IMR-90 (cell line): Measurements from ENCODE around the gene GLS. TPM values are rescaled to one million over a fixed set of nuclear protein-coding genes. Genes with fewer than 3 reads are reported as not detected.
A peak's percentile ranks its signal among the peaks of the same experiment; 100 is the strongest.

Experiments
- ATAC-seq: fragments of 200-7000 bp; cut with Tn5 transposase; 2 replicates; pipeline ENCODE4 v1.9.1; 2020; ENCODE audit warnings: low read depth, mild to moderate bottlenecking, moderate library complexity
- BruUV-seq: library from RNA; stranded (reverse); fragments of 400-500 nt; replicated peaks from 2 replicates; lab custom pipeline; 2021; lab: Mats Ljungman, UMichigan
- CTCF ChIA-PET: fragments of 300-600 bp; formaldehyde crosslinking; extraction: SDS; loops from one replicate; lab custom pipeline; 2021; ENCODE audit warnings: antibody characterized with exemption; lab: Yijun Ruan, JAX
- POLR2A ChIA-PET: fragments of 300-600 bp; sonication (Branson Sonifier 250); formaldehyde crosslinking; loops from one replicate; lab custom pipeline; 2022; ENCODE audit warnings: antibody characterized with exemption; ENCODE audit not compliant: unreplicated experiment; lab: Charles Lee
- DNase-seq: peaks from one replicate; pipeline ENCODE4 v3.0.0; 2013
- H2AFZ ChIP-seq: replicated peaks from 2 replicates; pipeline ENCODE3; 2013; ENCODE audit warnings: low read length, mild to moderate bottlenecking; ENCODE audit not compliant: poor library complexity
- H2AK5ac ChIP-seq: 2 replicates; pipeline ENCODE4 v1.6.1; 2013; ENCODE audit warnings: low read depth, low read length, inconsistent platforms
- H2AK9ac ChIP-seq: replicated peaks from 2 replicates; pipeline ENCODE3; 2013; ENCODE audit warnings: mild to moderate bottlenecking, low read depth, low read length, moderate library complexity; ENCODE audit not compliant: poor library complexity
- H2BK120ac ChIP-seq: 2 replicates; pipeline ENCODE4 v1.6.1; 2013; ENCODE audit warnings: low read depth, low read length, inconsistent platforms
- H2BK15ac ChIP-seq: 3 replicates; pipeline ENCODE4 v1.6.1; 2013; ENCODE audit warnings: low read depth, low read length, inconsistent platforms
- H2BK20ac ChIP-seq: 2 replicates; pipeline ENCODE4 v1.6.1; 2013; ENCODE audit warnings: low read depth, mild to moderate bottlenecking, inconsistent platforms, low read length, moderate library complexity
- H2BK5ac ChIP-seq: 2 replicates; pipeline ENCODE4 v1.6.1; 2013; ENCODE audit warnings: mild to moderate bottlenecking, low read depth, low read length, inconsistent platforms; ENCODE audit not compliant: poor library complexity, severe bottlenecking
- H3K14ac ChIP-seq: replicated peaks from 2 replicates; pipeline ENCODE4 v1.6.1; 2013; ENCODE audit warnings: low read depth, low read length, inconsistent platforms
- H3K18ac ChIP-seq: 2 replicates; pipeline ENCODE4 v1.6.1; 2013; ENCODE audit warnings: low read depth, low read length, control low read depth
- H3K23ac ChIP-seq: 2 replicates; pipeline ENCODE4 v1.6.1; 2013; ENCODE audit warnings: low read depth, low read length, inconsistent platforms
- H3K27ac ChIP-seq: 2 replicates; pipeline ENCODE4 v1.5.1; 2013; ENCODE audit warnings: mild to moderate bottlenecking, control low read depth, low read length; ENCODE audit not compliant: insufficient read depth
- H3K27me3 ChIP-seq: 2 replicates; pipeline ENCODE4 v1.6.1; 2013; ENCODE audit warnings: low read length; ENCODE audit not compliant: control insufficient read depth, insufficient read depth
- H3K36me3 ChIP-seq: 2 replicates; pipeline ENCODE4 v1.6.1; 2013; ENCODE audit warnings: low read length, mixed read lengths; ENCODE audit not compliant: control insufficient read depth, insufficient read depth
- H3K4ac ChIP-seq: 2 replicates; pipeline ENCODE4 v1.6.1; 2013; ENCODE audit warnings: low read depth, low read length, inconsistent platforms
- H3K4me1 ChIP-seq: 2 replicates; pipeline ENCODE4 v1.6.1; 2013; ENCODE audit warnings: low read length, mixed read lengths; ENCODE audit not compliant: control insufficient read depth, insufficient read depth
- H3K4me2 ChIP-seq: 2 replicates; pipeline ENCODE4 v1.6.1; 2013; ENCODE audit warnings: low read depth, mild to moderate bottlenecking, control low read depth, low read length, moderate library complexity
- H3K4me3 ChIP-seq: 2 replicates; pipeline ENCODE4 v1.5.1; 2013; ENCODE audit warnings: low read depth, mild to moderate bottlenecking, control low read depth, low read length, moderate library complexity; ENCODE audit not compliant: insufficient read depth
- H3K56ac ChIP-seq: 2 replicates; pipeline ENCODE4 v1.6.1; 2013; ENCODE audit warnings: low read length, inconsistent platforms; ENCODE audit not compliant: insufficient read depth; ENCODE audit errors: extremely low read depth
- H3K79me1 ChIP-seq, 2 experiments: 2 replicates each; pipeline ENCODE4 v1.6.1; 2013; ENCODE audit warnings: low read length in 2 of 2, inconsistent platforms in 1 of 2, low read depth in 1 of 2
- H3K9ac ChIP-seq: 2 replicates; pipeline ENCODE4 v1.6.1; 2013; ENCODE audit warnings: low read depth, low read length, control low read depth
- H3K9me1 ChIP-seq: 2 replicates; pipeline ENCODE4 v1.6.1; 2013; ENCODE audit warnings: low read length, inconsistent platforms; ENCODE audit not compliant: insufficient read depth
- H3K9me3 ChIP-seq: 2 replicates; pipeline ENCODE4 v1.6.1; 2013; ENCODE audit warnings: low read length; ENCODE audit not compliant: control insufficient read depth, insufficient read depth
- H4K20me1 ChIP-seq: 2 replicates; pipeline ENCODE4 v1.6.1; 2013; ENCODE audit warnings: low read length, inconsistent platforms; ENCODE audit not compliant: insufficient read depth
- H4K5ac ChIP-seq: 2 replicates; pipeline ENCODE4 v1.6.1; 2013; ENCODE audit warnings: mild to moderate bottlenecking, low read depth, low read length, control low read depth
- H4K8ac ChIP-seq, 2 experiments: 2 replicates each; pipeline ENCODE4 v1.6.1; 2013; ENCODE audit warnings: low read depth in 2 of 2, low read length in 2 of 2, control low read depth in 1 of 2, inconsistent platforms in 1 of 2
- H4K91ac ChIP-seq: 2 replicates; pipeline ENCODE4 v1.6.1; 2013; ENCODE audit warnings: low read depth, low read length, inconsistent platforms; ENCODE audit not compliant: insufficient read depth
- BHLHE40 ChIP-seq: fragments of 150-350 bp; IDR thresholded peaks from 2 replicates; pipeline ENCODE4 v1.6.1; 2016; ENCODE audit warnings: mild to moderate bottlenecking, low read depth, low read length
- CHD1 ChIP-seq: IDR thresholded peaks from 2 replicates; pipeline ENCODE4 v1.6.1; 2012; ENCODE audit warnings: low read depth, low read length, improper control_type of control experiment
- CTCF ChIP-seq: conservative IDR thresholded peaks from 2 replicates; pipeline ENCODE4 v1.5.1; 2012; ENCODE audit warnings: mild to moderate bottlenecking, low read depth, low read length, improper control_type of control experiment
- MAFK ChIP-seq: IDR thresholded peaks from 2 replicates; pipeline ENCODE4 v1.6.1; 2012; ENCODE audit warnings: low read depth, low read length, improper control_type of control experiment
- NFE2L2 ChIP-seq: fragments of 150-350 bp; IDR thresholded peaks from 2 replicates; pipeline ENCODE4 v1.6.1; 2016; ENCODE audit warnings: low read depth, mild to moderate bottlenecking, low read length
- RFX5 ChIP-seq: IDR thresholded peaks from 2 replicates; pipeline ENCODE4 v1.8.0; 2012; ENCODE audit warnings: low read depth, mild to moderate bottlenecking, low read length, moderate library complexity
- USF2 ChIP-seq: fragments of 150-350 bp; IDR thresholded peaks from 2 replicates; pipeline ENCODE4 v1.6.1; 2017; ENCODE audit warnings: mild to moderate bottlenecking, antibody characterized with exemption, low read length, low read depth
- WGBS, 2 experiments: methylation state at CpG; one replicate each; pipeline versions ENCODE4 v1.1.5 to v1.1.7; 2013; ENCODE audit warnings: missing lambda C conversion rate in 2 of 2; ENCODE audit not compliant: insufficient read length in 1 of 2; ENCODE audit errors: extremely low coverage in 2 of 2; 5-methylcytosine and 5-hydroxymethylcytosine counted together
- dilution Hi-C: fragments of 300-500 bp; cut with HindIII; formaldehyde crosslinking; loops from one replicate; pipeline ENCODE4 v1.14.3; 2018; ENCODE audit warnings: low sequenced_read_pairs; ENCODE audit not compliant: unreplicated experiment
- in situ Hi-C: fragments of 300-500 bp; cut with MboI; formaldehyde crosslinking; loops from 3 replicates; pipeline ENCODE4 v1.14.3; 2019; ENCODE audit warnings: low sequenced_read_pairs, inconsistent platforms, mixed read lengths
- intact Hi-C: fragments of 100-400 bp; cut with micrococcal nuclease; formaldehyde crosslinking; loops from 2 replicates; pipeline ENCODE4 v1.10.0; 2022
- polyA plus RNA-seq, 3 experiments: library from polyadenylated mRNA; depleted of rRNA; stranded (reverse); fragments of >200 nt; gene quantifications; 2 replicates each; pipeline ENCODE4 v1.2.3, GENCODE V29; 2012; ENCODE audit warnings: low replicate concordance in 1 of 3
- total RNA-seq: library from RNA; depleted of rRNA; stranded (reverse); fragments of >200 nt; gene quantifications from 2 replicates; pipeline ENCODE4 v1.2.3, GENCODE V29; 2012

Gene GLS
- total and polyA plus RNA-seq, 2 of the 4 experiments (the other 2 are of a cell fraction): 87.5 to 130 TPM

- Histone ChIP-seq H3K9me1 (peaks cover 2% of the 10 kb centered on the region; the same call in 1 of the 2 replicates), H4K8ac (no peak overlapping the region), H4K20me1 (no peaks in the 10 kb centered on the region), H3K23ac (no peak overlapping the region), H2AK9ac (no peak overlapping the region), H2BK5ac (no peak overlapping the region), H2BK20ac (no peak overlapping the region), H3K27me3 (no peaks in the 10 kb centered on the region), H3K9me3 (no peaks in the 10 kb centered on the region), H3K18ac (no peak overlapping the region), H3K56ac (no peak overlapping the region), H3K4ac (no peak overlapping the region), H3K36me3 (peaks cover 44% of the 10 kb centered on the region), H3K79me1 (0 out of 4 replicates have a peak, but pooled peaks cover 0 to 3% of the 10 kb centered on the region in 2 experiments), H3K4me2 (no peak overlapping the region), H3K27ac (no peak overlapping the region), H2AFZ (no peak overlapping the region), H3K4me1 (no peaks in the 10 kb centered on the region; the same call in 1 of the 2 replicates), H4K5ac (no peak overlapping the region), H4K91ac (no peak overlapping the region), H3K4me3 (no peak overlapping the region), H3K14ac (no peak overlapping the region), H2AK5ac (no peak overlapping the region), H2BK120ac (no peak overlapping the region), H2BK15ac (no peak overlapping the region), H3K9ac (no peak overlapping the region)
- POLR2A ChIA-PET: no interaction called here
- in situ Hi-C loops: no loop called here
- TF ChIP-seq MAFK: no peak
- TF ChIP-seq NFE2L2: no peak
- no peak for TF ChIP-seq BHLHE40
- TF ChIP-seq CHD1: no peak
- TF ChIP-seq RFX5: no peak
- no peak for TF ChIP-seq USF2
- TF ChIP-seq CTCF: no peak
- CTCF ChIA-PET: no interaction called here
- ATAC-seq (no peak), DNase-seq (no peak)
- dilution Hi-C loops: no loop called here
- WGBS, 2 experiments: no CpG with 5 or more reads among the region's 3 CpGs
- BruUV-seq: TSS peak; percentile 85
- intact Hi-C loops: no loop called here
Measured at GRCh38 chr2:190970160-190970559, 89.5 kb downstream of the GLS start.
